ENCODE results near the gene NPAS3. TPM values are rescaled to one million over a fixed set of nuclear protein-coding genes. Genes with fewer than 3 reads are reported as not detected.

NPAS3 gene
- total RNA-seq, 1 donor from 2014 or later: 2.4 TPM

DNA sequence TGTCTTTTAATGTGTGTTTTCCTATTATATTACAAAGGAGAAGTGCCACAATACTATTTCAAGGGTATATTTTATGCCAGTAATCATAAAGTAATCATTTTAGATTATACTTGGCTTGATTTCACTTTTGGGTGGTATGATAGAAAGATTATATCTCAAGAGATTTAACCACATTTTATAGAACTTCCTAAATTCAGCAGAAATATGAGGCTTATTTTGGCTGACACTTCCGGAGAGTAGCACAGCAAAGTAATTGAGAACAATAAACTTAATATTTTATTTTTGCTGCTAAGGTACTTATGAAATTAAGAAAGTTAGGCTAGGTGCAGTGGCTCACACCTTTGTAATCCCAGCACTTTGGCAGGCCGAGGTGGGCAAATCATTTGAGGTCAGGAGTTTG lies 319.1 kb downstream of the NPAS3 start:
- Mint-ChIP-seq H3K9me3 (ENCODE audit: unreplicated experiment) (no peaks in the 10 kb centered on the region), H3K4me1 (ENCODE audit: low read depth, unreplicated experiment) (no peaks in the 10 kb centered on the region), H3K27me3 (ENCODE audit: unreplicated experiment) (no peaks in the 10 kb centered on the region), H3K27ac (ENCODE audit: unreplicated experiment) (no peak overlapping the region), H3K36me3 (ENCODE audit: unreplicated experiment) (no peaks in the 10 kb centered on the region), H3K4me3 (ENCODE audit: unreplicated experiment) (no peak overlapping the region)
- no peak for DNase-seq
- TF ChIP-seq, protein P1, sequence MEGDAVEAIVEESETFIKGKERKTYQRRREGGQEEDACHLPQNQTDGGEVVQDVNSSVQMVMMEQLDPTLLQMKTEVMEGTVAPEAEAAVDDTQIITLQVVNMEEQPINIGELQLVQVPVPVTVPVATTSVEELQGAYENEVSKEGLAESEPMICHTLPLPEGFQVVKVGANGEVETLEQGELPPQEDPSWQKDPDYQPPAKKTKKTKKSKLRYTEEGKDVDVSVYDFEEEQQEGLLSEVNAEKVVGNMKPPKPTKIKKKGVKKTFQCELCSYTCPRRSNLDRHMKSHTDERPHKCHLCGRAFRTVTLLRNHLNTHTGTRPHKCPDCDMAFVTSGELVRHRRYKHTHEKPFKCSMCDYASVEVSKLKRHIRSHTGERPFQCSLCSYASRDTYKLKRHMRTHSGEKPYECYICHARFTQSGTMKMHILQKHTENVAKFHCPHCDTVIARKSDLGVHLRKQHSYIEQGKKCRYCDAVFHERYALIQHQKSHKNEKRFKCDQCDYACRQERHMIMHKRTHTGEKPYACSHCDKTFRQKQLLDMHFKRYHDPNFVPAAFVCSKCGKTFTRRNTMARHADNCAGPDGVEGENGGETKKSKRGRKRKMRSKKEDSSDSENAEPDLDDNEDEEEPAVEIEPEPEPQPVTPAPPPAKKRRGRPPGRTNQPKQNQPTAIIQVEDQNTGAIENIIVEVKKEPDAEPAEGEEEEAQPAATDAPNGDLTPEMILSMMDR (IDR thresholded peaks at IDR 0.05; ENCODE audit: partially characterized antibody, unreplicated experiment): no peak

DNA sequence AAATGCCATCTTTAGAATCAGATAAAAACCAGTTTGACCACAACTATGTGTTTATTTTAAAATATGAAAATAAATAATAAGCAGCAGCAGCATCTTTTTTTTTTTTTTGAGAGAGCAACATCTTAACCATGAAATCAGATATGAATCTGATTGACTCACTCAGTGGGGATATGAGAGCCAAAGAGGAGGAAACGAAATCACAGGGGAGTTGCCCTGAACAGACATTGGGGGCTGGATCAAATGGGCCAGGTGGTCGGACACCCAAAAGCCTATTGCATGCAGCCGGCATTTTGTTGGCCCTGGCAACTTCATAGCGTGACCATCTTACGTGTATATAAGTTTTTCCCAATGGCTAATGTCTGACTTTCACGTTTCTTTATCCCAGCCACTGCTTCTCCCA lies 321.1 kb downstream of the NPAS3 start:
- Mint-ChIP-seq H3K27ac (ENCODE audit: unreplicated experiment) (no peak overlapping the region), H3K27me3 (ENCODE audit: unreplicated experiment) (no peaks in the 10 kb centered on the region), H3K9me3 (ENCODE audit: unreplicated experiment) (no peaks in the 10 kb centered on the region), H3K4me1 (ENCODE audit: low read depth, unreplicated experiment) (no peaks in the 10 kb centered on the region), H3K36me3 (ENCODE audit: unreplicated experiment) (no peaks in the 10 kb centered on the region), H3K4me3 (ENCODE audit: unreplicated experiment) (no peak overlapping the region)
- DNase-seq: no peak
- TF ChIP-seq, protein P1 (IDR thresholded peaks at IDR 0.05; ENCODE audit: partially characterized antibody, unreplicated experiment): no peak

DNA sequence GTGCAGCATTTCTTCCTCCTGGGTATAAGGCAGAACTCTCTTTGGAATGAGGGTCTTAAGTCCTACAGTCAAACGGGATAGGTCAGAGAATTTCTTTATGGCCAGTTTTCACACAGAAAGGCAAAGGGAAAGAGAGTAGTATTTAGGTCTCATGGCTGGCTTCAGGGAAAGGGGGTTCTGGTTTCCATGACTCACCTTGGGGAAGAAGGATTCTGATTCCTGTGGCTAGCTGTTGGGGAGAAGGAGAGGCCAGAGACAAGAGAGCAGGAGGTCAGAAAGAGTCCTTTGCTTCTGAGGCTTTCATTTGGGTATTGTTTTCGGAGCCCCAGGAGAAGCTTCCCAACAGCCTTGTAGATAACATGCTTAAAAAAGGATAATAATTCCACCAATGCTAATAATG lies 332.5 kb downstream of the NPAS3 start:
- no peak for DNase-seq
- no peak overlapping the region for H3K4me3 Mint-ChIP-seq (ENCODE audit: unreplicated experiment)
- no peaks in the 10 kb centered on the region for H3K36me3 Mint-ChIP-seq (ENCODE audit: unreplicated experiment)
- no peaks in the 10 kb centered on the region for H3K27me3 Mint-ChIP-seq (ENCODE audit: unreplicated experiment)
- TF ChIP-seq, protein P1 (IDR thresholded peaks at IDR 0.05; ENCODE audit: partially characterized antibody, unreplicated experiment): no peak
- H3K9me3 Mint-ChIP-seq (ENCODE audit: unreplicated experiment): no peaks in the 10 kb centered on the region
- no peak overlapping the region for H3K27ac Mint-ChIP-seq (ENCODE audit: unreplicated experiment)
- H3K4me1 Mint-ChIP-seq (ENCODE audit: low read depth, unreplicated experiment): no peaks in the 10 kb centered on the region

DNA sequence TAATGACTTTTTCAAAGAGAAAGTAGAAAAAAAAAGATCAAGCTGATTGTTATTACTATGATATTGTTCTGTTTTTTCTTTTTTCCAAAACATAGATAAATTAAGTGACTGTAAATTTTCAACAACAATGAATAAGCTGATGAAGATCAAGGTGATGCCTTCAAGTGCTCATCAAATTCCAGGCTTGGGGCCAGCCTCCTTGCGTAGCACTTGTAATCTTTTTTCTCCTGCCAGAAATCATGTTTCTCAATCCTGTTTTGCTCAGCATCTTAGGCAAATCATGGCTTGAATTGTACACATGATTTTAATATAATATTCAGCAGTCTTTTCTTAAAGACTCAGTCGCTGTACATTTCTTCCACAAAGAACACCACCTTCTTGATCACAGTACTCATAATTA lies 333.2 kb downstream of the NPAS3 start:
- no peaks in the 10 kb centered on the region for H3K27me3 Mint-ChIP-seq (ENCODE audit: unreplicated experiment)
- H3K9me3 Mint-ChIP-seq (ENCODE audit: unreplicated experiment): no peaks in the 10 kb centered on the region
- no peak overlapping the region for H3K4me3 Mint-ChIP-seq (ENCODE audit: unreplicated experiment)
- DNase-seq: no peak
- TF ChIP-seq, protein P1 (IDR thresholded peaks at IDR 0.05; ENCODE audit: partially characterized antibody, unreplicated experiment): no peak
- H3K36me3 Mint-ChIP-seq (ENCODE audit: unreplicated experiment): no peaks in the 10 kb centered on the region
- H3K4me1 Mint-ChIP-seq (ENCODE audit: low read depth, unreplicated experiment): no peaks in the 10 kb centered on the region
- H3K27ac Mint-ChIP-seq (ENCODE audit: unreplicated experiment): no peak overlapping the region

DNA sequence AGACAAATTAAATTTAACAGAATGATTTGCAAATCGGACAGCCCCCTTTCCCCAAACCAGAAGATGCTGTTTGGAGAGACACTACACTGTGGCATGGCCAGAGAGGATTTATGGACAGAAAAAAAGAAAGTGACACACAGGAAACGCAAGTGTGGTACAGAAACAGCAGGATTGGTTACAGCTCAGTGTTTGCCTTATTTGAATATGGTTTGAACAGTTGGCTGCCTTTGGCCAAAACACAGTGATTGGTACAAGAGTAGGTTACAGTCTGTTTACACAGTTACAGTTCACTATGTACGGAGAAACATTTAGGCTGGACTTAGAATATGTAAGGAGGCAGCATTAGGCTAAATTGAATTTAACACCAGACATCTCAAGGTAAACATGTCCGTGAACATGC lies 335.3 kb downstream of the NPAS3 start:
- Mint-ChIP-seq H3K27ac (ENCODE audit: unreplicated experiment) (no peak overlapping the region), H3K4me3 (ENCODE audit: unreplicated experiment) (no peak overlapping the region), H3K27me3 (ENCODE audit: unreplicated experiment) (no peaks in the 10 kb centered on the region), H3K9me3 (ENCODE audit: unreplicated experiment) (no peaks in the 10 kb centered on the region), H3K4me1 (ENCODE audit: low read depth, unreplicated experiment) (no peaks in the 10 kb centered on the region), H3K36me3 (ENCODE audit: unreplicated experiment) (no peaks in the 10 kb centered on the region)
- DNase-seq: no peak
- TF ChIP-seq, protein P1 (IDR thresholded peaks at IDR 0.05; ENCODE audit: partially characterized antibody, unreplicated experiment): no peak

Measured in glutamatergic neuron (in vitro differentiated cells).